ENCODE results near the gene KNOP1.

The KNOP1 gene

GRCh38 chr16:19712418-19713058, 5.5 kb downstream of the KNOP1 start:
- no peaks in the 10 kb centered on the region for H4K20me1 ChIP-seq (ENCODE audit: insufficient read depth, low read length)
- H3K27me3 ChIP-seq (ENCODE audit: insufficient read depth, low read length) = no peaks in the 10 kb centered on the region
- peaks cover 14% of the 10 kb centered on the region for H3K4me1 ChIP-seq (ENCODE audit: insufficient read depth, low read length, severe bottlenecking)
- no peaks in the 10 kb centered on the region for H3F3A ChIP-seq (ENCODE audit: insufficient read depth, low read length)
- H3K36me3 ChIP-seq (ENCODE audit: insufficient read depth, low read length) = peaks cover 49% of the 10 kb centered on the region
- no peak overlapping the region for H3K9ac ChIP-seq (ENCODE audit: low read length)
- no peak overlapping the region for H3K4me2 ChIP-seq (ENCODE audit: low read length)
- TF ChIP-seq, protein P1, sequence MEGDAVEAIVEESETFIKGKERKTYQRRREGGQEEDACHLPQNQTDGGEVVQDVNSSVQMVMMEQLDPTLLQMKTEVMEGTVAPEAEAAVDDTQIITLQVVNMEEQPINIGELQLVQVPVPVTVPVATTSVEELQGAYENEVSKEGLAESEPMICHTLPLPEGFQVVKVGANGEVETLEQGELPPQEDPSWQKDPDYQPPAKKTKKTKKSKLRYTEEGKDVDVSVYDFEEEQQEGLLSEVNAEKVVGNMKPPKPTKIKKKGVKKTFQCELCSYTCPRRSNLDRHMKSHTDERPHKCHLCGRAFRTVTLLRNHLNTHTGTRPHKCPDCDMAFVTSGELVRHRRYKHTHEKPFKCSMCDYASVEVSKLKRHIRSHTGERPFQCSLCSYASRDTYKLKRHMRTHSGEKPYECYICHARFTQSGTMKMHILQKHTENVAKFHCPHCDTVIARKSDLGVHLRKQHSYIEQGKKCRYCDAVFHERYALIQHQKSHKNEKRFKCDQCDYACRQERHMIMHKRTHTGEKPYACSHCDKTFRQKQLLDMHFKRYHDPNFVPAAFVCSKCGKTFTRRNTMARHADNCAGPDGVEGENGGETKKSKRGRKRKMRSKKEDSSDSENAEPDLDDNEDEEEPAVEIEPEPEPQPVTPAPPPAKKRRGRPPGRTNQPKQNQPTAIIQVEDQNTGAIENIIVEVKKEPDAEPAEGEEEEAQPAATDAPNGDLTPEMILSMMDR (IDR thresholded peaks at IDR 0.05; ENCODE audit: low read length) = no peak
- no peak for TF ChIP-seq EZH2 (IDR thresholded peaks at IDR 0.05; ENCODE audit: borderline replicate concordance, low read length)
- H3K27ac ChIP-seq (ENCODE audit: low read depth, low read length, poor library complexity, severe bottlenecking) = no peak overlapping the region
- no peaks in the 10 kb centered on the region for H3K9me3 ChIP-seq (ENCODE audit: low read length)
- peaks cover 14% of the 10 kb centered on the region for H3K79me2 ChIP-seq (ENCODE audit: insufficient read depth, low read length)
- H3K4me3 ChIP-seq (ENCODE audit: low read depth, low read length, poor library complexity, severe bottlenecking) = no peak overlapping the region
- H3K9me2 ChIP-seq (ENCODE audit: low read depth, low read length) = no peaks in the 10 kb centered on the region
- no peak overlapping the region for H2AFZ ChIP-seq (ENCODE audit: low read length)

DNA sequence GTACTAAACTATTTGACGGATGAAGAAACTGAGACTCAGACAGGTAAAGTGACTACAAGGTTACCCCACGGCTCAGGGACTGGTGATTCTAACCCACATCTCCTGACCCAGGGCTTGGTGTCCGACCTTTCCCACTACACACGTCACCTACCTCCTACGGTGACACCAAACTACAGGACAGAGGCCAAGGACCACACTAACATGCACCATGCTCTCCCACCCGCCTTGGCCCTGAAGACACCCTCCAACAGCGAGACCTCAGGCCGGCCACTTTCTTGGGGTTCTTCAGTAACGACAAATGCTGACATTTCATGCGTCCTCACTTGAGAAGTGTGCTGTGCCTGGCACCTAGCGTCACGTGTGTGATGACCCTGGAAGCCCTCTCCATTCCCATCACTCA, 6.4 kb downstream of the KNOP1 start:
- Histone ChIP-seq H4K20me1 (ENCODE audit: insufficient read depth, low read length) (no peaks in the 10 kb centered on the region), H3K4me3 (ENCODE audit: low read depth, low read length, poor library complexity, severe bottlenecking) (no peak overlapping the region), H3K27me3 (ENCODE audit: insufficient read depth, low read length) (no peaks in the 10 kb centered on the region), H3K9me3 (ENCODE audit: low read length) (no peaks in the 10 kb centered on the region), H3K4me1 (ENCODE audit: insufficient read depth, low read length, severe bottlenecking) (peaks cover 7% of the 10 kb centered on the region), H3K36me3 (ENCODE audit: insufficient read depth, low read length) (peaks cover 55% of the 10 kb centered on the region), H2AFZ (ENCODE audit: low read length) (no peak overlapping the region), H3K79me2 (ENCODE audit: insufficient read depth, low read length) (peaks cover 6% of the 10 kb centered on the region; the same call in 1 of the 2 replicates), H3K4me2 (ENCODE audit: low read length) (no peak overlapping the region), H3K9me2 (ENCODE audit: low read depth, low read length) (no peaks in the 10 kb centered on the region), H3F3A (ENCODE audit: insufficient read depth, low read length) (no peaks in the 10 kb centered on the region), H3K27ac (ENCODE audit: low read depth, low read length, poor library complexity, severe bottlenecking) (no peak overlapping the region), H3K9ac (ENCODE audit: low read length) (no peak overlapping the region)
- no peak for TF ChIP-seq EZH2 (IDR thresholded peaks at IDR 0.05; ENCODE audit: borderline replicate concordance, low read length)
- TF ChIP-seq, protein P1 (IDR thresholded peaks at IDR 0.05; ENCODE audit: low read length) = no peak

GRCh38 chr16:19710991-19711545, 7.0 kb downstream of the KNOP1 start:
- Histone ChIP-seq H3K36me3 (ENCODE audit: insufficient read depth, low read length) (peaks cover 60% of the 10 kb centered on the region), H3K4me1 (ENCODE audit: insufficient read depth, low read length, severe bottlenecking) (peaks cover 2% of the 10 kb centered on the region), H3K9ac (ENCODE audit: low read length) (no peak overlapping the region), H3K27me3 (ENCODE audit: insufficient read depth, low read length) (no peaks in the 10 kb centered on the region), H3K4me3 (ENCODE audit: low read depth, low read length, poor library complexity, severe bottlenecking) (no peak overlapping the region), H3K27ac (ENCODE audit: low read depth, low read length, poor library complexity, severe bottlenecking) (no peak overlapping the region), H4K20me1 (ENCODE audit: insufficient read depth, low read length) (no peaks in the 10 kb centered on the region), H3K4me2 (ENCODE audit: low read length) (no peak overlapping the region), H2AFZ (ENCODE audit: low read length) (no peak overlapping the region), H3K9me2 (ENCODE audit: low read depth, low read length) (no peaks in the 10 kb centered on the region), H3K79me2 (ENCODE audit: insufficient read depth, low read length) (0 out of 2 replicates have a peak, but pooled peaks cover 2% of the 10 kb centered on the region), H3F3A (ENCODE audit: insufficient read depth, low read length) (no peaks in the 10 kb centered on the region), H3K9me3 (ENCODE audit: low read length) (no peaks in the 10 kb centered on the region)
- TF ChIP-seq, protein P1 (IDR thresholded peaks at IDR 0.05; ENCODE audit: low read length) = no peak
- no peak for TF ChIP-seq EZH2 (IDR thresholded peaks at IDR 0.05; ENCODE audit: borderline replicate concordance, low read length)
